Hindlimb muscle (tissue), 1 donor: ENCODE results near the gene CA5A. TPM values are rescaled to one million over a fixed set of nuclear protein-coding genes. Genes with fewer than 3 reads are reported as not detected.
A peak's percentile ranks its signal among the peaks of the same experiment; 100 is the strongest.
"Not testable (repeated sequence)": the region's sequence is repeated elsewhere in the genome, so short reads cannot be mapped to it uniquely, and the experiment has no call there.

Experiments used
- DNase-seq: peaks from one replicate; pipeline ENCODE4 v3.0.0-alpha.2; 2013
- polyA plus RNA-seq: library from polyadenylated mRNA; unstranded; fragments of 120-200 nt; gene quantifications from one replicate; pipeline ENCODE4 v1.2.1, GENCODE V29; 2013; ENCODE audit not compliant: insufficient read length

CA5A gene
- polyA plus RNA-seq = 0.18 TPM

DNA sequence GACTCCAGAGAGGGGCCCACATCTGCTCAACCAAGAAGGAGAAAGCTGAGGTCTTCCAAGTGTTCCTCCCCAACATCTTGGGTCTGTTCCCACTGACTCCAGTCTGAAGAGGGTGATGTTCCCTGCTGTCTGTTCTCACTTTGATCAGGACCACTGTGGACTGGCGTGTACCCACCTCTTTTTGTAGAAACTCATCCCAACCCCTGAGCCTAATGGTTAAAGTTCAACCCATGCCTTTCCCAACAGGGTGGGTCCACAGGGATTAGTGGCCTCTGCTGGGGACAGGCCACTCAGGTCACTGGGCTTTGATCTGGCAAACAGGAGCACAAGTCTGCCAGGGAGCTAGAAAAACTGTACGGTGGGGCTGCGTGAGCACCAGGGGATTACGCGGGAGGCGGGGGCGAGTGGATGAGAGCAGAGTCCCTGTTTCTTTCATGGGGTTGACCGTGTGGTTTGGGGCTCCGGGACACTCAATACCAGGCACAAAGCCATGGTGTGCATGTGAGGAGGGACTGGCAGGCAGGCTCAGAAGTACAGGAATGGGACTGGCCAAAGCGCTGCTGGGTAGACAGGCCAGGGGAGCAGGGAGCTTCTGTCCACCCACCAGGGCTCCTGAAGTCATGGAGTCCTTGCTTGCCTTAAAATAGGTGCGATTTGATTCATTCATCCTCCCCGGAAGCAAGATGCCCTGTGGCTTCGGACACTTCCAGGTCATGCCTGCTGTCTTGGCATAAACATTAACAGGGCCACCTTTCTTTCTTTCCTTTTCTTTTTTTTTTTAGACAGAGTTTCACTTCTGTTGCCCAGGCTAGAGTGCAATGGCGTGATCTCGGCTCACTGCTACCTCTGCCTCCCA, at the start of gene CA5A:
Gene CA5A, minus strand, starts transcription at position 155 of the 856 bp plus-strand sequence. Its CDS starts 79 bp downstream, at position 76.
- DNase-seq = no peak

- not testable (repeated sequence) for DNase-seq
These were observed 49.2 kb upstream of the CA5A start for GRCh38 chr16:87985493-87985892.

DNA sequence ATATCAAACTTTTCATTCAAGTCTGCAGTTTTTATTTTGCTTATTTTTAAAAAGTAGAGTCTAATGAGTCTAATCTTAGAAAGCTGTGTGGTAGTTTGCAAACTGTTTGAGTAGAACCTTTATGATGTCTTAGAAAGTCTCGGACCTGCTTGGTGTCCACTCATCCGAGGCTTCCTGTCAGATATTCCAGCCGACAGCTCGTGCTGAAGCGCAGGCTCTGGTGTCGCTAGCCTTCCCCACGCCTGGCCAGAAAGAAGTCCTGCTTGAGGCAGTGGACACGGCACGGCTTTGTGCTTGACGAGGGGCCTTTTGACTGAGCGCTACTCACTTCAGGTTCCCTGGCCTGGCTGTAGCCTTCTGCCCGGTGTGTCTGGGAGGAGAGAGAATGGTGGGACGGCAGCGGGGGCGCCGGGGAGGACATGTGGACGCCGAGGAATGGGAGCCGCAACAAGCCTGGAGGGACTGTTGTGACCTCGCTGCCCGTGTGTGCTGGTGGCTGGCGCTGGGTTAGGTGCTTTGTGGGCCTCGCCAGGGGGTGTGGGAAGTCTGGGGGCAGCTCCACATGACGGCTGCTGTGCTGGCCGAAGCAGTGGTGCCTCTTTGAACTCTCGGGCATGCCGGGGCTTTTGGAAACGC, 48.4 kb upstream of the CA5A start:
- no peak for DNase-seq

GRCh38 chr16:87984180-87984579, 47.9 kb upstream of the CA5A start:
- not testable (repeated sequence) for DNase-seq

GRCh38 chr16:87983737-87984097, 47.4 kb upstream of the CA5A start:
- DNase-seq = not testable (repeated sequence)

- not testable (repeated sequence) for DNase-seq
These were observed 46.9 kb upstream of the CA5A start for GRCh38 chr16:87983072-87983736.

DNA sequence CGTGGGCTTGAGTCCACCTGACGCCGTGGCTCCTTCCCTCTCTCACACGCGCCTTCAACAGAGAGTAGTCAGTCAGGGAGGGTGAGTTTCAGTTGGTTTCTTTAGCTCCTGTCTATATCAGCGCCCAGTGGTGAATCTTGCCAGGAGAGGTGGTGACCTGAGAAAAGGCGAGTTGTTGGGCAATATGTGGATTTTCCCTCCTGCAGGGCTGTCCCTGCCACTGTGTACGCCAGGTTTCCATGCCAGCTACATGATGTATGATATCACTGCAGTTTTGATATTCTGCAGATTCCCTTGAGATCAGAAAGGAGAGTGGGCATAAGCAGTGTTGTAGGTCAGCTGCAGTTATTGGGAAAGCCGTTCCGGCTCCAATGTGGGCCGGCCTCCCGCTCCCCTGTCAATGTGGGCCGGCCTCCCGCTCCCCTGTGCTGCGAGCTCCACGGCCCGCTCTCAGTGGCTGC, 46.3 kb upstream of the CA5A start:
- no peak for DNase-seq

- DNase-seq = not testable (repeated sequence)
These were observed 45.0 kb upstream of the CA5A start for GRCh38 chr16:87981376-87981775.

- DNase-seq = not testable (repeated sequence)
These were observed 43.7 kb upstream of the CA5A start for GRCh38 chr16:87979911-87980630.

DNA sequence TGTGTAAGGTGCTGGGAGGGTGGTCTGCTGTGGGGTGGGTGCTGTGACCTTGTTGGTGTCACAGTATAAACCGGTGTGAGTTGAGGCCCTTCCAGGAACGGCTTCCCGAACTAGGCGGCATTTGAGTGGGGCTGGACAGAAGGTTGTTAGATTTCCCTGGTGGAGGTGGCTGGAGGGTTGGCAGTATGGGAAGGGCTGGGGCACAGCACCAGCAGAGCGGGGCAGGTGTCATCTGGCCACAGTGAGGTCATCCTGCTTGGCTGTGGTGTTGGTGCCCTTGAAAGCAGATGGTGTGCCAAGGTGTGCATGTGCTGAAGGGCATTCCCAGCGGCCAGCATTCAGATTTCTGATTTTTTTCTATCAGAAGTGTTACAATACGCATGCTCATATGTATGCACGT, 43.0 kb upstream of the CA5A start:
- no peak for DNase-seq

- no peak for DNase-seq
These were observed 41.8 kb upstream of the CA5A start for GRCh38 chr16:87978127-87978526.

GRCh38 chr16:87976665-87977064, 40.3 kb upstream of the CA5A start:
- DNase-seq = peak; percentile 46

GRCh38 chr16:87974178-87974577, 37.8 kb upstream of the CA5A start:
- DNase-seq = no peak

DNA sequence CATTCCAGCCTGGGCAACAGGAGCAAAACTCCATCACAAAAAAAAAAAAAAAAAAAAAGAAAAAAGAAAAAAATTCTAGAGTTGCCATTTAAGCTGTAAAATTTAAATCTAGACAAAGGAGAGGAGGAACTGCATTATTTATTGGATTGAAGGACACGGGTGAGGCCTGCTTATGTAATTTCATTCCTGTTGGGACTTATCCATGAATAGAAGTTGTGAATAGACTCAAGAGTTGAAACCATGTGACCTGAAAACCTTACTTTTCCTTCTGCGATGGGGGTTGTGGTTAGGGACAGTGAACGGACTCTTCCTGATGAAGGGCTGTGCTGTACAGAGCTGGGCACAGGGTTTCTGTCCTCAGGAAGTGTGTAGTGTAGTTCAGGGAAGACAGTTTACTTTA, 37.4 kb upstream of the CA5A start:
- no peak for DNase-seq

DNA sequence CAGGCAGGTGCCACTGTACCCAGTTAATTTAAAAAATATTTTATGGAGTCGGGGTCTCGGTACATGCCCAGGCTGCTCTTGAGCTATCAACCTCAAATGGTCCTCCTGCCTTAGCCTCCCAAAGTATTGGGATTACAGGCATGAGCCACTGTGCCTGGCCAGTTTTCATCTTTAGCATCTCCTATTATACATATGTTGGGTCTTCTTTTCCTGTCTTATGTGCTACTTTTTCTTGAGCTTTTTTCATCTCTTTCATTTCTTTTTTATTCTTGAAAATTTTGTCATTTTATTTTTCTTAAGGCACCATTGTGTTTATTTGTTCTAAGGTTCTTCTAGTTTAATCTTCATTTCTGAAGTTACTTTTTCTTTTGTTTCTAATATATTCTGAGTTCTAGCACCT, 35.6 kb upstream of the CA5A start:
- no peak for DNase-seq

GRCh38 chr16:87970186-87970585, 33.9 kb upstream of the CA5A start:
- no peak for DNase-seq

DNA sequence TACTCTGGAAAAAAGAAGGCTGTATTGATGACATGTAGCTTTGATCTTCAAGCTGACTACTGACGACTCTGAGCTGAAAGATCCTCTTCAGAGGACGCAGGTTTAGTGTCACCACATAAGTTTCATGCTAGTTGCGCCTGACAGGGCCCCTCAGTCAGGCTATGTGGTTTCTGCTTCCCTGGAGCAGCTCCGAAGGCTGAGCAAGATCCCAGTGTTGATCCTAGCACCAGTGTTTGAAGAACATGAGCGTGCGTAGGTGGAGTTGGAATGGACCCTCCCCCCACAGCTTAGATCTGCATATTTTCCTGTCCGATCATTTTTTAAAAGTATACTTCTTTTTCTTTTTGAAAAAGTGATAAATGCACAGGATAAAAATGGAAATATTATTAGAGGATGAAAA, 32.2 kb upstream of the CA5A start:
- no peak for DNase-seq

DNA sequence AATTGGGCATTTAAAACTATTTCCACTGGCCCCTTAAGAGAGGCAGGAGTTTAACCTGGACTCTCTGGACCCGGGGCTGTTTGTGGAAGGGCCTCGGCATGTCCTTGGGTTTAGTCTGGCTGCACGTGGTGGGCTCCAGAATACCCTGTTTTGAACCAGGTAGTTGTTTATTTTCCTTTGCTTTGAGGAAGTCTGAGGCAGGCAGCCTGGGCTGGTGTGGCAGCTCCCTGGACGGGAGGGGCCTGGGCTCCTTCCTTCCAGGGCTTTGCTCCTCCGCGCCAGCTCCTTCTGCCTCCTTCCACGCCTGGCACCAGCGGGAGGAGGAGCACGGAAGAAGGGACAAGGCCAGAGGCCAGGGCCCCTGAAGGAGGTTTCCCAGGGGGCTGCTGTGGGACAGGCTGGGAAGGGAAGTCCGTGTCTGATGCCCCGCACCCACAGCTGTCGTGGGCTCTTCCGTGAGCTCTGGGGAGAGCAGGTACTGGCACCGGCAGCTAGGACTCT, 30.4 kb upstream of the CA5A start:
- no peak for DNase-seq

- DNase-seq = peak; percentile 73
These were observed 29.8 kb upstream of the CA5A start for GRCh38 chr16:87966064-87966645.

GRCh38 chr16:87965417-87965816, 29.1 kb upstream of the CA5A start:
- no peak for DNase-seq

- DNase-seq = no peak
These were observed 27.8 kb upstream of the CA5A start for GRCh38 chr16:87964049-87964659.

DNA sequence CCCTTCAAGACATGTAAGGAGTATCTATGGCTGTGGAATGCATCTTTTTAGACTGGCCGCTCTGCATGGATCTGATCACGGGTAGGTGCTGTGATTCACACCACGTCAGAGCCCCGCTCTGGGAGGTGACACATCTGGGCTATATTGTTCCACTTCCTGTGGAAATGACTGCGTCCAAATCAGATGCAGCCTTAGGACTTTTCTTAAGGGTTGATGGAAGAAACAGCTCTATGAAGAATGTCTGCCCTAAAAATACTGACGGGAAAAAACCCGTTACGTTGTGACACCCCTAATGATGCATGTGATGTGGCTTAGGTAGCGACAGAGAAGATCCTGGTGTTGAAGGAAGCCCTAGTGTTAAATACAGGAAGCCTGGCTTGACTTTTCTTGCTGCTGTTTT, 27.1 kb upstream of the CA5A start:
- peak; percentile 80 for DNase-seq
